Keratinocyte (primary cell): ENCODE results near the gene FASN. TPM values are rescaled to one million over a fixed set of nuclear protein-coding genes. Genes with fewer than 3 reads are reported as not detected.

ENCODE experiments used
- DNase-seq: peaks from one replicate; pipeline ENCODE4 v3.0.0-alpha.2; 2011; ENCODE audit warnings: low read depth, missing footprints, low spot score
- FAIRE-seq: peaks from 2 replicates; lab custom pipeline; 2011; peaks lifted over from hg19 to GRCh38; lab: Jason Lieb, UNC
- H2AFZ ChIP-seq: 2 replicates; pipeline ENCODE4 v1.6.0; 2012; ENCODE audit warnings: low read length, control low read depth, inconsistent platforms; ENCODE audit not compliant: control insufficient read depth
- H3K27ac ChIP-seq: 2 replicates; pipeline ENCODE4 v1.5.1; 2011; ENCODE audit warnings: low read length; ENCODE audit not compliant: control insufficient read depth, insufficient read depth
- H3K27me3 ChIP-seq: 3 replicates; pipeline ENCODE4 v1.6.0; 2011; ENCODE audit warnings: low read length; ENCODE audit not compliant: control insufficient read depth, insufficient read depth; ENCODE audit errors: extremely low read depth
- H3K36me3 ChIP-seq, 2 experiments: 2 replicates in 1 of 2; 3 replicates in 1 of 2; pipeline ENCODE4 v1.5.1; 2011; ENCODE audit warnings: low read length in 2 of 2, mild to moderate bottlenecking in 1 of 2; ENCODE audit not compliant: control insufficient read depth in 2 of 2, insufficient read depth in 2 of 2; ENCODE audit errors: extremely low read depth in 1 of 2
- H3K4me1 ChIP-seq: 3 replicates; pipeline ENCODE4 v1.5.1; 2011; ENCODE audit warnings: low read length; ENCODE audit not compliant: control insufficient read depth, insufficient read depth; ENCODE audit errors: extremely low read depth
- H3K4me2 ChIP-seq: 3 replicates; pipeline ENCODE4 v1.6.0; 2011; ENCODE audit warnings: low read depth, low read length; ENCODE audit not compliant: control insufficient read depth, insufficient read depth; ENCODE audit errors: extremely low read depth
- H3K4me3 ChIP-seq, 3 experiments: fragments of 200-600 bp in 1 of 3; sonication (generic) in 1 of 3; 2 replicates in 2 of 3; 3 replicates in 1 of 3; pipeline ENCODE4 v1.5.1; 2011 to 2016; ENCODE audit warnings: low read length in 3 of 3, mild to moderate bottlenecking in 3 of 3, control low read depth in 2 of 3, inconsistent platforms in 1 of 3, low read depth in 1 of 3, mixed read lengths in 1 of 3, mixed run types in 1 of 3, moderate library complexity in 1 of 3; ENCODE audit not compliant: control insufficient read depth in 2 of 3, insufficient read depth in 2 of 3; ENCODE audit errors: extremely low read depth in 1 of 3
- H3K79me2 ChIP-seq: 2 replicates; pipeline ENCODE4 v1.6.0; 2012; ENCODE audit warnings: low read length; ENCODE audit not compliant: control insufficient read depth, insufficient read depth
- H3K9ac ChIP-seq: 3 replicates; pipeline ENCODE4 v1.6.0; 2011; ENCODE audit warnings: low read length; ENCODE audit not compliant: control insufficient read depth, insufficient read depth; ENCODE audit errors: extremely low read depth
- H3K9me1 ChIP-seq: 3 replicates; pipeline ENCODE4 v1.6.0; 2011; ENCODE audit warnings: low read length; ENCODE audit not compliant: control insufficient read depth, insufficient read depth; ENCODE audit errors: extremely low read depth
- H3K9me3 ChIP-seq: 2 replicates; pipeline ENCODE4 v1.5.1; 2012; ENCODE audit warnings: low read depth, low read length; ENCODE audit not compliant: control insufficient read depth
- H4K20me1 ChIP-seq: 3 replicates; pipeline ENCODE4 v1.6.0; 2011; ENCODE audit warnings: low read length; ENCODE audit not compliant: control insufficient read depth, insufficient read depth; ENCODE audit errors: extremely low read depth
- EZH2 ChIP-seq: IDR thresholded peaks from one replicate; pipeline ENCODE4 v1.6.1; 2012; ENCODE audit warnings: inconsistent platforms, mild to moderate bottlenecking, low read length, moderate library complexity
- dilution Hi-C: fragments of 300-500 bp; cut with MboI; formaldehyde crosslinking; loops from one replicate; pipeline ENCODE4 v1.7.0; 2020; ENCODE audit warnings: low sequenced_read_pairs; ENCODE audit not compliant: extremely low pct_ligation_motif_present
- polyA plus RNA-seq, 5 experiments: library from polyadenylated mRNA; depleted of rRNA in 3 of 5; stranded (reverse) in 3 of 5; stranded (forward) in 1 of 5; unstranded in 1 of 5; fragments of >200 nt; gene quantifications; 1 replicate in 1 of 5; 2 replicates in 3 of 5; 3 replicates in 1 of 5; pipeline versions ENCODE4 v1.2.1 to v1.2.3, GENCODE V29; 2011 to 2012; ENCODE audit warnings: missing spikeins in 2 of 5, low read depth in 1 of 5, low replicate concordance in 1 of 5
- TF ChIP-seq, protein P1 (sequence below), 3 experiments: IDR thresholded peaks in 1 of 3; conservative IDR thresholded peaks in 1 of 3; optimal IDR thresholded peaks in 1 of 3; 2 replicates in 2 of 3; 3 replicates in 1 of 3; pipeline versions ENCODE3 to v1.5.1; 2011; ENCODE audit warnings: low read length in 3 of 3, mild to moderate bottlenecking in 3 of 3, moderate library complexity in 2 of 3, control low read depth in 1 of 3, inconsistent platforms in 1 of 3; ENCODE audit not compliant: insufficient read depth in 2 of 3; ENCODE audit errors: extremely low read depth in 1 of 3

The FASN gene
- polyA plus RNA-seq, 1 donor (not counting 4 experiments of a cell fraction or from before 2014, with no cell fraction given): 44.7 TPM

DNA sequence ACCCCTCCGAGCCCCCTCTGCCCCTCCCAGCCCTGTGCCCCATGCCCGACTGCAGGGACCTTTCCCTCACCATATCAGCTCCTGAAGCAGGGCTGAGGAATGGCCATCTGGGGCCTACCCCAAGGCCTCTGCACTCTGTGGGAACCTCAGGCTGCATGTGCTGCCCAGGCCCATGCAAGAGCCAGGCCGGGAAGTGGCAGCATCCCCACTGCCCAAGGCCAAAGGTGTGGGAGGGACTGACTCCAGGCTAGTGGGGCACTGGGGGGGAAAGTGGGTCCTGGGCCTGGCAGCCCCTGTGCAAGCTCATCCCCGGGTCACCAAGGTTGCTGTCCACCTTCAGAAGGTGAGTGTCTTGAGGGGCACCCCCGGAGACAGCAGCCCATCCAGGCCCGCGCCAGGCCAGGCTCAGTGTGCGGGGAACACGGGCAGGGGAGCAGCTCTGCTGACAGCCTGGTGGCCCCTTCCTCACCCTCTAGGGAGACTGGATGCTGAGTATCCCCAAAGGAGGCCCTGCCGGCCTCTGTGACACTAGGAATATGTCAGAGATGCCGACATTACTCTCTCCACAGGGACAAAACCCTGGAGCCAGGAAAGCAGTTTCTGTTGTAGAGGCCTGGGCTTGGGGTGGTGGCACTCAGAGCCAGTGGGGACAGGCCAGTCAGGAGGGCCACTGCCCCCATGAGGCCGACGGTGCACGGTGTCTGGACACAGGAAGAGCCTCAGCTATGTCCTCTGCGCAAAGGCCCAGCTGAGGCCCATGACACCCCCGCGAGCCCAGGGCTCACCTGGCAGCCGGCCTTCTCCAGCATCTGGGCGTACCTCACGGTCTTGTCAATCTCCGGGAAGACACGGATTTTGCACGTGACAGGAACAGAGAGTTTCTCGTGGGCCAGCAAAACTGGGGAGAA is 35.7 kb downstream of the FASN start:
- Histone ChIP-seq H3K4me3 (no peak overlapping the region), H3K9me1 (no peaks in the 10 kb centered on the region), H2AFZ (no peak overlapping the region), H4K20me1 (peaks cover 9% of the 10 kb centered on the region), H3K4me1 (peaks cover 13% of the 10 kb centered on the region), H3K36me3 (peaks cover 20 to 30% of the 10 kb centered on the region in 2 experiments), H3K4me2 (no peak overlapping the region), H3K9me3 (no peaks in the 10 kb centered on the region), H3K27me3 (no peaks in the 10 kb centered on the region), H3K27ac (no peak overlapping the region), H3K79me2 (peaks cover 20% of the 10 kb centered on the region), H3K9ac (no peak overlapping the region)
- no peak for TF ChIP-seq EZH2
- TF ChIP-seq, protein P1, sequence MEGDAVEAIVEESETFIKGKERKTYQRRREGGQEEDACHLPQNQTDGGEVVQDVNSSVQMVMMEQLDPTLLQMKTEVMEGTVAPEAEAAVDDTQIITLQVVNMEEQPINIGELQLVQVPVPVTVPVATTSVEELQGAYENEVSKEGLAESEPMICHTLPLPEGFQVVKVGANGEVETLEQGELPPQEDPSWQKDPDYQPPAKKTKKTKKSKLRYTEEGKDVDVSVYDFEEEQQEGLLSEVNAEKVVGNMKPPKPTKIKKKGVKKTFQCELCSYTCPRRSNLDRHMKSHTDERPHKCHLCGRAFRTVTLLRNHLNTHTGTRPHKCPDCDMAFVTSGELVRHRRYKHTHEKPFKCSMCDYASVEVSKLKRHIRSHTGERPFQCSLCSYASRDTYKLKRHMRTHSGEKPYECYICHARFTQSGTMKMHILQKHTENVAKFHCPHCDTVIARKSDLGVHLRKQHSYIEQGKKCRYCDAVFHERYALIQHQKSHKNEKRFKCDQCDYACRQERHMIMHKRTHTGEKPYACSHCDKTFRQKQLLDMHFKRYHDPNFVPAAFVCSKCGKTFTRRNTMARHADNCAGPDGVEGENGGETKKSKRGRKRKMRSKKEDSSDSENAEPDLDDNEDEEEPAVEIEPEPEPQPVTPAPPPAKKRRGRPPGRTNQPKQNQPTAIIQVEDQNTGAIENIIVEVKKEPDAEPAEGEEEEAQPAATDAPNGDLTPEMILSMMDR (optimal IDR thresholded peaks at IDR 0.05 in 1 of 3, IDR thresholded peaks at IDR 0.05 in 1 of 3, conservative IDR thresholded peaks at IDR 0.05 in 1 of 3; ENCODE audit: extremely low read depth in 1 of 3, insufficient read depth in 2 of 3, low read length in 3 of 3): no peak
- FAIRE-seq (no peak), DNase-seq (no peak)
- dilution Hi-C loops: no loop called here

DNA sequence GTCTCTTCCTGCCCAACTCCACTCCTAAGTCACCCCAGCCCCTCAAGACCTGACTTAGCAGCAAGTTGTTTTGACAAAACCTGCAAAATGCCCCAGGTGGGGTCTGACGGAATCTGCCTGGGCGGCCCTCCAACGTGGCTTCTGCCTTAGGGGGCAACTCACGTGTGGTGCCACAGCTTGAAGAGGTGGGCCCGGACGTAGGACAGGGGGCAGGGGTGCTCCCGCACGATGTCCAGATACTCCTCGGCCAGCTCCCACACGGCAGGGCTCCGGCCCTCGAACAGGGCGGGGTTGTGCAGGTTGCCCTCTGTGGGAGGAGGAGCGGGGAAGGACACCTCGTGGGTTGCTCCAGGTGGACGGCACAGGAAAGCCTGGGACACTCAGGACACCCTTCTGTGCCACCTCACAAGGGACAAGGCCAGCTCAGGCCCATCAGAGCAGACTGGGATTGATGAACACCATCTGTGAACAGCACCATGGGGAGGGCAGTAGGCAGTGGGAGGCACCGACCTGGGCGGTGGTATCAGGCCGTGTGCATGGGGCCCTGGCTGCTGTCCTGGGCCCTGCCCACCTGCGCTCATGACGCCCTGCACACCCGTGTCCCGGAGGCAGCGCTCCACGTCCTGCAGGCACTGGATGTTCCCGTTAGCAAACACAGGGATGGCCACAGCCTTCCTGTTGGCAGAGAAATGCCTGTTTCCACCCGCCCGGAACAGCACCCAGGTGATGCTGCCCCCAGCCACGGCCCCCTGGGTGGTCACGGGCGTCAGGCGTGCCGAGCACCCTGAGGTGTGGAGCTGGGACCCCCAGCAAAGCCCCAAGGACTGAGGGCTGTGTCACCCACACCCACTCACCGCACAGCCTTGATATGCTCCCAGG is 36.8 kb downstream of the FASN start:
- FAIRE-seq: no peak
- no peak overlapping the region for H3K9ac ChIP-seq
- H3K4me1 ChIP-seq: peaks cover 12% of the 10 kb centered on the region
- no peaks in the 10 kb centered on the region for H3K9me3 ChIP-seq
- peaks cover 9% of the 10 kb centered on the region for H4K20me1 ChIP-seq
- dilution Hi-C loops: no loop called here
- peaks cover 28 to 34% of the 10 kb centered on the region in 2 experiments for H3K36me3 ChIP-seq
- no peak overlapping the region for H2AFZ ChIP-seq
- no peaks in the 10 kb centered on the region for H3K27me3 ChIP-seq
- no peaks in the 10 kb centered on the region for H3K9me1 ChIP-seq
- no peak overlapping the region for H3K4me3 ChIP-seq
- H3K79me2 ChIP-seq: peaks cover 20% of the 10 kb centered on the region
- H3K4me2 ChIP-seq: no peak overlapping the region
- no peak for DNase-seq
- TF ChIP-seq, protein P1 (optimal IDR thresholded peaks at IDR 0.05 in 1 of 3, IDR thresholded peaks at IDR 0.05 in 1 of 3, conservative IDR thresholded peaks at IDR 0.05 in 1 of 3; ENCODE audit: extremely low read depth in 1 of 3, insufficient read depth in 2 of 3, low read length in 3 of 3): no peak
- TF ChIP-seq EZH2: no peak
- no peak overlapping the region for H3K27ac ChIP-seq
